ENCODE results near the gene CPTP. TPM values are rescaled to one million over a fixed set of nuclear protein-coding genes. Genes with fewer than 3 reads are reported as not detected.
A peak's percentile ranks its signal among the peaks of the same experiment; 100 is the strongest.

CPTP gene
- total and polyA plus RNA-seq, 7 donors: 8.4 to 57.1 (median 21.6) TPM

GRCh38 chr1:1373815-1374588 lies 49.4 kb downstream of the CPTP start:
- Histone ChIP-seq H3K4me3 (peak overlapping the region; percentile 69 to 100 (median 96)), H3K4me1 (peaks cover 2 to 41% (median 34%) of the 10 kb centered on the region in 4 donors), H3K9me3 (no peaks in the 10 kb centered on the region), H3K27me3 (no peaks in the 10 kb centered on the region), H3K36me3 (peaks cover 0 to 15% (median 4%) of the 10 kb centered on the region in 4 donors), H3K27ac (peak overlapping the region; percentile 92 to 98 (median 95))
- TF ChIP-seq POLR2A (IDR thresholded peaks at IDR 0.05): no peak
- no peak for TF ChIP-seq EP300 (IDR thresholded peaks at IDR 0.05)
- TF ChIP-seq POLR2AphosphoS5 (IDR thresholded peaks at IDR 0.05): no peak
- TF ChIP-seq CTCF (IDR thresholded peaks at IDR 0.05): no peak
- intact Hi-C loops (cut with DNase I): loop anchor here (2.0 kb wide), 2 partner anchors 25 to 65 kb away; partner anchors contain the start of genes DVL1 and PUSL1
- WGBS, 2 donors: 49 to 54% methylated on average over 52 of the region's 52 CpGs
- no peak for DNase-seq

- 0 to 1% methylated on average over 24 of the region's 24 CpGs for WGBS, 2 donors
- peak overlapping the region; percentile 69 to 100 (median 96) for H3K4me3 ChIP-seq
- no peaks in the 10 kb centered on the region for H3K9me3 ChIP-seq
- intact Hi-C loops (cut with DNase I): loop anchor here (2.0 kb wide), 1 partner anchor 66 kb away; the partner anchor contains the start of gene PUSL1
- no peaks in the 10 kb centered on the region for H3K27me3 ChIP-seq
- TF ChIP-seq POLR2A (IDR thresholded peaks at IDR 0.05) (no peak), POLR2AphosphoS5 (IDR thresholded peaks at IDR 0.05) (no peak), EP300 (IDR thresholded peaks at IDR 0.05) (no peak), CTCF (IDR thresholded peaks at IDR 0.05) (no peak)
- peaks cover 2 to 41% (median 34%) of the 10 kb centered on the region in 4 donors for H3K4me1 ChIP-seq
- DNase-seq: peak; percentile 74
- H3K36me3 ChIP-seq: peaks cover 0 to 15% (median 4%) of the 10 kb centered on the region in 4 donors
- peak overlapping the region; percentile 92 to 98 (median 95) for H3K27ac ChIP-seq
Measured at GRCh38 chr1:1374589-1374928, 50.0 kb downstream of the CPTP start.

GRCh38 chr1:1374929-1375662 lies 50.5 kb downstream of the CPTP start, which contains the start of gene AURKAIP1:
Gene AURKAIP1, minus strand, starts transcription at chr1:1375207. Its CDS starts 451 bp downstream, at chr1:1374756.
- Histone ChIP-seq H3K27ac (peak within 1 kb of the TSS; percentile 92 to 98 (median 95)), H3K36me3 (peaks cover 0 to 15% (median 4%) of the 10 kb centered on the region in 4 donors), H3K4me3 (peak within 1 kb of the TSS; percentile 69 to 100 (median 96)), H3K4me1 (peaks cover 2 to 41% (median 34%) of the 10 kb centered on the region in 4 donors), H3K9me3 (no peaks in the 10 kb centered on the region), H3K27me3 (no peaks in the 10 kb centered on the region)
- DNase-seq: peak; percentile 100
- WGBS, 2 donors: 1% methylated on average over 85 of the region's 85 CpGs
- TF ChIP-seq POLR2AphosphoS5 (IDR thresholded peaks at IDR 0.05) (peak; percentile 58 to 91 (median 87)), EP300 (IDR thresholded peaks at IDR 0.05) (peak in 1 of 4 donors; percentile 71), POLR2A (IDR thresholded peaks at IDR 0.05) (peak; percentile 24 to 42), CTCF (IDR thresholded peaks at IDR 0.05) (peak in 1 of 4 experiments; percentile 18)
- intact Hi-C loops (cut with DNase I): loop anchor here (2.0 kb wide), 1 partner anchor 66 kb away; the partner anchor contains the start of gene PUSL1

- no peaks in the 10 kb centered on the region for H3K27me3 ChIP-seq
- H3K4me3 ChIP-seq: no peak overlapping the region
- H3K9me3 ChIP-seq: no peaks in the 10 kb centered on the region
- peaks cover 2 to 35% (median 30%) of the 10 kb centered on the region in 4 donors for H3K4me1 ChIP-seq
- no peak for DNase-seq
- peaks cover 0 to 20% (median 4%) of the 10 kb centered on the region in 4 donors for H3K36me3 ChIP-seq
- intact Hi-C loops (cut with DNase I): no loop called here
- TF ChIP-seq POLR2AphosphoS5 (IDR thresholded peaks at IDR 0.05): no peak
- no peak for TF ChIP-seq POLR2A (IDR thresholded peaks at IDR 0.05)
- no peak for TF ChIP-seq CTCF (IDR thresholded peaks at IDR 0.05)
- no peak for TF ChIP-seq EP300 (IDR thresholded peaks at IDR 0.05)
- peak overlapping the region in 2 of 4 donors; percentile 92 to 96 for H3K27ac ChIP-seq
- WGBS, 2 donors: 92% methylated on average over 10 of the region's 10 CpGs
Measured at GRCh38 chr1:1376551-1377226, 52.1 kb downstream of the CPTP start.
